Dedifferentiated amniotic fluid mesenchymal stem cell (primary cell): Measurements from ENCODE around the gene NR3C1.

Experiments used
- DNase-seq: peaks from one replicate; pipeline ENCODE4 v3.0.0-alpha.2; 2016; ENCODE audit errors: extremely low spot score

The NR3C1 gene

GRCh38 chr5:143234162-143234842 lies 169.2 kb downstream of the NR3C1 start:
- no peak for DNase-seq

GRCh38 chr5:143233031-143233430 lies 170.5 kb downstream of the NR3C1 start:
- no peak for DNase-seq

- no peak for DNase-seq
Measured at GRCh38 chr5:143231973-143232812, 171.3 kb downstream of the NR3C1 start.

GRCh38 chr5:143231416-143231815 lies 172.1 kb downstream of the NR3C1 start:
- no peak for DNase-seq

- DNase-seq = no peak
Measured at GRCh38 chr5:143230676-143230996, 172.8 kb downstream of the NR3C1 start.

GRCh38 chr5:143229896-143230675 lies 173.4 kb downstream of the NR3C1 start:
- no peak for DNase-seq

- no peak for DNase-seq
Measured at GRCh38 chr5:143229426-143229895, 174.0 kb downstream of the NR3C1 start.

GRCh38 chr5:143228597-143229293 lies 174.7 kb downstream of the NR3C1 start:
- DNase-seq = no peak
